ENCODE measurements around the gene ZNF22.
"Not testable (repeated sequence)": the region's sequence is repeated elsewhere in the genome, so short reads cannot be mapped to it uniquely, and the experiment has no call there.

ZNF22 gene

DNA sequence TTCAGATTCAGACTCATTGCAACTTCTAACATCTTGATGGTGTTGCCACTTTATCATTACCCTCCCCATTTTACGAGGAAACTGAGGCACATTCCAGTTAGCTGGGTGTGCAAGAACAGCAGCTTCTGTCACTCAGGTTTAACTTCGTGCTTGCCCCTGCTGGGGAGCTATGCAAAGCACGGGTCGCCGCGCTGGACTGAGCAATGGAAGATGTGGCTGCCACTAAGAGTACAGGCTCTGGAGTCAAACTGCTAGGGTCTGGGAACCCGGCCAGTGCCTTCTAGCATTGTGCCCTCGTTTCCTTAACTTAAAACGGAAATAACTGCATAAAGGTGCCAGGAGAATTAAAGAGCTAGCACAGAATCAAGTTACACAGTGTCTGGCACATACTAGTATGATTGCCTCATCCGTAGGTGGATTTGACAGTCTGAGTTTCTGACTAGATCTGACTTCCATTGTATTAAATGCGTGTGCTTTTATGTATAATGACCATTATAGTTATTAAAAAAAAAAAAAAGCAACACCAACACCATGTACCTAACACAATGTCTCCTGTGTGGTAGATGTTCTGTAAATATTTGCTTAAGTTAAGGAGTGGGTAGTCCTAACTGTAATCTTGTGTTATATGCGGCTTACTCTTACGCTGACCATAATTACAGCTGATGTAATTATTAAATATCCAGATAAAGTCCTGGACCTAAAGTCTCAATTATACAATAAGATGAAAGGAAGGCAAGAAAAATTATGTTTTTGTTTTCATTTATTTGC is 842 bp downstream of the ZNF22 start:
- Histone ChIP-seq H3K4me3 (ENCODE audit: insufficient read depth, low read depth, low read length) (peak overlapping the region; percentile 64), H3K36me3 (ENCODE audit: control insufficient read depth, insufficient read depth, low read length) (peaks cover 18% of the 10 kb centered on the region), H3K27ac (ENCODE audit: insufficient read depth, low read depth, low read length, poor library complexity, severe bottlenecking) (no peak overlapping the region), H3K4me1 (ENCODE audit: control insufficient read depth, insufficient read depth, low read length) (peaks cover 4% of the 10 kb centered on the region), H3K9me3 (ENCODE audit: control insufficient read depth, low read length) (no peaks in the 10 kb centered on the region), H3K27me3 (ENCODE audit: control insufficient read depth, insufficient read depth, low read length, poor library complexity, severe bottlenecking) (no peaks in the 10 kb centered on the region)
- 26 to 33% methylated on average over 10 to 11 of the region's 13 CpGs for WGBS, 2 experiments

GRCh38 chr10:45003432-45004000 is 2.8 kb downstream of the ZNF22 start:
- WGBS, 2 experiments, result 96 to 98% methylated on average over 10 of the region's 10 CpGs
- no peaks in the 10 kb centered on the region for H3K9me3 ChIP-seq (ENCODE audit: control insufficient read depth, low read length)
- no peak overlapping the region for H3K4me3 ChIP-seq (ENCODE audit: insufficient read depth, low read depth, low read length)
- H3K27ac ChIP-seq (ENCODE audit: insufficient read depth, low read depth, low read length, poor library complexity, severe bottlenecking), result no peak overlapping the region
- H3K4me1 ChIP-seq (ENCODE audit: control insufficient read depth, insufficient read depth, low read length), result peaks cover 4% of the 10 kb centered on the region
- H3K27me3 ChIP-seq (ENCODE audit: control insufficient read depth, insufficient read depth, low read length, poor library complexity, severe bottlenecking), result no peaks in the 10 kb centered on the region
- H3K36me3 ChIP-seq (ENCODE audit: control insufficient read depth, insufficient read depth, low read length), result peaks cover 18% of the 10 kb centered on the region

GRCh38 chr10:45004661-45005060 is 3.9 kb downstream of the ZNF22 start:
- Histone ChIP-seq H3K36me3 (ENCODE audit: control insufficient read depth, insufficient read depth, low read length) (peaks cover 18% of the 10 kb centered on the region), H3K9me3 (ENCODE audit: control insufficient read depth, low read length) (no peaks in the 10 kb centered on the region), H3K27ac (ENCODE audit: insufficient read depth, low read depth, low read length, poor library complexity, severe bottlenecking) (no peak overlapping the region), H3K4me3 (ENCODE audit: insufficient read depth, low read depth, low read length) (no peak overlapping the region), H3K4me1 (ENCODE audit: control insufficient read depth, insufficient read depth, low read length) (peaks cover 4% of the 10 kb centered on the region), H3K27me3 (ENCODE audit: control insufficient read depth, insufficient read depth, low read length, poor library complexity, severe bottlenecking) (no peaks in the 10 kb centered on the region)
- WGBS, 2 experiments, result 93 to 96% methylated on average over 3 of the region's 3 CpGs

GRCh38 chr10:45005284-45005683 is 4.6 kb downstream of the ZNF22 start:
- no peaks in the 10 kb centered on the region for H3K9me3 ChIP-seq (ENCODE audit: control insufficient read depth, low read length)
- no peaks in the 10 kb centered on the region for H3K27me3 ChIP-seq (ENCODE audit: control insufficient read depth, insufficient read depth, low read length, poor library complexity, severe bottlenecking)
- peaks cover 18% of the 10 kb centered on the region for H3K36me3 ChIP-seq (ENCODE audit: control insufficient read depth, insufficient read depth, low read length)
- H3K4me3 ChIP-seq (ENCODE audit: insufficient read depth, low read depth, low read length), result no peak overlapping the region
- WGBS, 2 experiments, result 85 to 100% methylated on average over 1 of the region's 1 CpG
- no peak overlapping the region for H3K27ac ChIP-seq (ENCODE audit: insufficient read depth, low read depth, low read length, poor library complexity, severe bottlenecking)
- peaks cover 2% of the 10 kb centered on the region for H3K4me1 ChIP-seq (ENCODE audit: control insufficient read depth, insufficient read depth, low read length)

DNA sequence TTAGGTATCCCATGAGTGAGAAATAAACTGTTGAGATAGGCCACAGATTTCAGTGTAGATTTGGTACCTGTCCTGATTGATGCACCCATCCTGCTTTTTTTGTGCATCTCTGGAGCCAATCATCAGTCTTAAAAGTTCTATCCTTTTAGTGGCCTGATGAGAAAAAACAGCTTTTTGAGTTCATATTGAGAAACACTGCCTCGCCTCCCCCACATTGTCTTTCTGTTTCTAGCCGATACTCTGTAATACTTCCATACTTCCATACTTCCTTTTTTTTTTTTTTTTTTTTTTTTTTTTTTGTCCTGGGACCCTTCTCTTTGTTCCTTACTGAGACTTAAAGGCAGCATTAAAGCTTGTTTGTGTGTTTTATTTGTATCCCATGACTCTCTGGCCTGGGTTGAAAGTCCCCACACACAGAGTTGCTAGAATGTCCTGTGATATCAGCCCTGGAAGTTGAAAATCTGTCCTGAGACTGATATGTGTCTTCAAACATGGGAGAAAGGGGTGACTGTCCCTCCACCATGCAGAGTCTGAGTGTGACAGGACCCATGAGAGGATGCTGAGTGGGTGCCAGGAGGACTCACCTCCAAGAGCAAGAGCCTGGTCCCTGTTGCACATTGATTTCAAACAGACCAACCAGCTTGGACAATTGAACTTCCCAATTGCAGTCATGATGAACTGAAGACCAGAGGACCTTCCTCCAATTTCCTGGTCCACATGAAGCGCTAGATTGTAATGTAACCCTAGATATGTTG is 5.7 kb downstream of the ZNF22 start:
- WGBS, 2 experiments, result 86 to 98% methylated on average over 3 of the region's 3 CpGs

GRCh38 chr10:45008524-45009161 is 7.9 kb downstream of the ZNF22 start:
- Histone ChIP-seq H3K27ac (ENCODE audit: insufficient read depth, low read depth, low read length, poor library complexity, severe bottlenecking) (no peak overlapping the region), H3K4me3 (ENCODE audit: insufficient read depth, low read depth, low read length) (no peak overlapping the region), H3K4me1 (ENCODE audit: control insufficient read depth, insufficient read depth, low read length) (no peaks in the 10 kb centered on the region), H3K27me3 (ENCODE audit: control insufficient read depth, insufficient read depth, low read length, poor library complexity, severe bottlenecking) (no peaks in the 10 kb centered on the region), H3K9me3 (ENCODE audit: control insufficient read depth, low read length) (no peaks in the 10 kb centered on the region), H3K36me3 (ENCODE audit: control insufficient read depth, insufficient read depth, low read length) (peaks cover 9% of the 10 kb centered on the region)
- WGBS, 2 experiments, result 39 to 48% methylated on average over 7 to 8 of the region's 8 CpGs

More for the DNA sequence above, 5.7 kb downstream of the ZNF22 start:
- H3K4me1 ChIP-seq (ENCODE audit: control insufficient read depth, insufficient read depth, low read length), result no peaks in the 10 kb centered on the region
- no peak overlapping the region for H3K27ac ChIP-seq (ENCODE audit: insufficient read depth, low read depth, low read length, poor library complexity, severe bottlenecking)
- peaks cover 18% of the 10 kb centered on the region for H3K36me3 ChIP-seq (ENCODE audit: control insufficient read depth, insufficient read depth, low read length)
- H3K4me3 ChIP-seq (ENCODE audit: insufficient read depth, low read depth, low read length), result no peak overlapping the region
- no peaks in the 10 kb centered on the region for H3K27me3 ChIP-seq (ENCODE audit: control insufficient read depth, insufficient read depth, low read length, poor library complexity, severe bottlenecking)
- no peaks in the 10 kb centered on the region for H3K9me3 ChIP-seq (ENCODE audit: control insufficient read depth, low read length)

- 85 to 87% methylated on average over 10 of the region's 10 CpGs for WGBS, 2 experiments
- H3K27ac ChIP-seq (ENCODE audit: insufficient read depth, low read depth, low read length, poor library complexity, severe bottlenecking); H3K4me3 ChIP-seq (ENCODE audit: insufficient read depth, low read depth, low read length); H3K9me3 ChIP-seq (ENCODE audit: control insufficient read depth, low read length); H3K4me1 ChIP-seq (ENCODE audit: control insufficient read depth, insufficient read depth, low read length); H3K27me3 ChIP-seq (ENCODE audit: control insufficient read depth, insufficient read depth, low read length, poor library complexity, severe bottlenecking); H3K36me3 ChIP-seq (ENCODE audit: control insufficient read depth, insufficient read depth, low read length): not testable (repeated sequence)
Measured at GRCh38 chr10:45014557-45014956, 13.8 kb downstream of the ZNF22 start.

- no peak overlapping the region for H3K4me3 ChIP-seq (ENCODE audit: insufficient read depth, low read depth, low read length)
- peaks cover 2% of the 10 kb centered on the region for H3K9me3 ChIP-seq (ENCODE audit: control insufficient read depth, low read length)
- WGBS, 2 experiments, result 78 to 100% methylated on average over 1 to 2 of the region's 2 CpGs
- no peaks in the 10 kb centered on the region for H3K4me1 ChIP-seq (ENCODE audit: control insufficient read depth, insufficient read depth, low read length)
- H3K36me3 ChIP-seq (ENCODE audit: control insufficient read depth, insufficient read depth, low read length), result no peaks in the 10 kb centered on the region
- no peaks in the 10 kb centered on the region for H3K27me3 ChIP-seq (ENCODE audit: control insufficient read depth, insufficient read depth, low read length, poor library complexity, severe bottlenecking)
- no peak overlapping the region for H3K27ac ChIP-seq (ENCODE audit: insufficient read depth, low read depth, low read length, poor library complexity, severe bottlenecking)
Measured at GRCh38 chr10:45015590-45015989, 14.9 kb downstream of the ZNF22 start.

DNA sequence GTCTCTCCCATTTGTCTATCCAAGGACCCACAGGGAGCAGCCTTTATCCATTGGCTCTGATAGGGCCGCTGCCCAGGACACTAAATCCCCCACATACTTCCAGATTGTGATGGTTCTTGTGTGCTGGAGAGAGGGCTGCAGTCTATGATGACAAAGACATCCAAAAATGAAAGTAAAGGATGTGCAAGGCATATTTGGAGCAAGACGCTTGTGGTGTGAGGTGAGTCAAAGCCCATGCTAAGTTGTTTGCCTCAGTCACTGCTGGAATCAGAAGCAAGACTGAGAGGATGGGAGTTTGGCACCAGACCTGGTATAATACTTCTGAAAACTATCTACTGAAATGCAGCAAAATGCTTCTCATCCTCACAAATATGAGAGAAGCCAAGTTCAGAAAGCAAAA is 22.7 kb downstream of the ZNF22 start:
- 92 to 97% methylated on average over 1 to 2 of the region's 2 CpGs for WGBS, 2 experiments
- H3K36me3 ChIP-seq (ENCODE audit: control insufficient read depth, insufficient read depth, low read length), result no peaks in the 10 kb centered on the region
- no peaks in the 10 kb centered on the region for H3K27me3 ChIP-seq (ENCODE audit: control insufficient read depth, insufficient read depth, low read length, poor library complexity, severe bottlenecking)
- H3K27ac ChIP-seq (ENCODE audit: insufficient read depth, low read depth, low read length, poor library complexity, severe bottlenecking), result no peak overlapping the region
- no peaks in the 10 kb centered on the region for H3K4me1 ChIP-seq (ENCODE audit: control insufficient read depth, insufficient read depth, low read length)
- H3K9me3 ChIP-seq (ENCODE audit: control insufficient read depth, low read length), result no peaks in the 10 kb centered on the region
- H3K4me3 ChIP-seq (ENCODE audit: insufficient read depth, low read depth, low read length), result no peak overlapping the region

DNA sequence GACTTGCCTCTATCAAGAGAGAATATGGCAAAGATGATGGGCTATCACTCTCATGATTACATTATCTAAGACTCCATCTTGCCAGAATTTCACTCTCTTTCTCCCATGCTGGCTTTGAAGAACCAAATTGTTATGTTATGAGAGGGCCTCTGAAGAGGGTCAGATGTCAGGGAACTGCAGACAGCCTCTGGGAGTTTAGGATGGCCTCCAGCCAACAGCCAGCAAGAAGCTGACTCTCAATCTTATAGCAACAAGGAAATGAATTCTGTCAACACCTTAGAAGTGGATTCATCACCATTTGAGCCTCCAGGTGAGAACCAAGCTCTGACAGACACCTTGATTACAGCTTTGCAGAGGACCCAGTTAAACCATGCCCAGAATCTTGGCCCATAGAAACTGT is 33.6 kb downstream of the ZNF22 start:
- Histone ChIP-seq H3K4me1 (ENCODE audit: control insufficient read depth, insufficient read depth, low read length) (no peaks in the 10 kb centered on the region), H3K9me3 (ENCODE audit: control insufficient read depth, low read length) (no peaks in the 10 kb centered on the region), H3K27ac (ENCODE audit: insufficient read depth, low read depth, low read length, poor library complexity, severe bottlenecking) (no peak overlapping the region), H3K4me3 (ENCODE audit: insufficient read depth, low read depth, low read length) (no peak overlapping the region), H3K36me3 (ENCODE audit: control insufficient read depth, insufficient read depth, low read length) (no peaks in the 10 kb centered on the region), H3K27me3 (ENCODE audit: control insufficient read depth, insufficient read depth, low read length, poor library complexity, severe bottlenecking) (no peaks in the 10 kb centered on the region)

Measured in ectodermal cell (in vitro differentiated cells).